T-helper 1 cell treated with Interleukin-12 subunit alpha and Interleukin-12 subunit beta and Interleukin-4 antibody, amounts not matched to agents 30 μg/mL and 1 μg/mL, for 36 hours (primary cell): Measurements from ENCODE around the gene HEYL.

Experiments
- H3K27ac Mint-ChIP-seq: one replicate; pipeline ENCODE4 v1.8.0; 2021; ENCODE audit warnings: mild to moderate bottlenecking, mixed read lengths
- H3K27me3 Mint-ChIP-seq: one replicate; pipeline ENCODE4 v1.8.0; 2021; ENCODE audit warnings: low read depth, mixed read lengths
- H3K36me3 Mint-ChIP-seq: one replicate; pipeline ENCODE4 v1.8.0; 2021; ENCODE audit warnings: low read depth, mixed read lengths
- H3K4me1 Mint-ChIP-seq: one replicate; pipeline ENCODE4 v1.8.0; 2021; ENCODE audit warnings: low read depth, mixed read lengths
- H3K4me3 Mint-ChIP-seq: one replicate; pipeline ENCODE4 v1.8.0; 2021; ENCODE audit warnings: mild to moderate bottlenecking, moderate library complexity, mixed read lengths
- H3K9me3 Mint-ChIP-seq: one replicate; pipeline ENCODE4 v1.8.0; 2021; ENCODE audit warnings: mixed read lengths

Gene HEYL

DNA sequence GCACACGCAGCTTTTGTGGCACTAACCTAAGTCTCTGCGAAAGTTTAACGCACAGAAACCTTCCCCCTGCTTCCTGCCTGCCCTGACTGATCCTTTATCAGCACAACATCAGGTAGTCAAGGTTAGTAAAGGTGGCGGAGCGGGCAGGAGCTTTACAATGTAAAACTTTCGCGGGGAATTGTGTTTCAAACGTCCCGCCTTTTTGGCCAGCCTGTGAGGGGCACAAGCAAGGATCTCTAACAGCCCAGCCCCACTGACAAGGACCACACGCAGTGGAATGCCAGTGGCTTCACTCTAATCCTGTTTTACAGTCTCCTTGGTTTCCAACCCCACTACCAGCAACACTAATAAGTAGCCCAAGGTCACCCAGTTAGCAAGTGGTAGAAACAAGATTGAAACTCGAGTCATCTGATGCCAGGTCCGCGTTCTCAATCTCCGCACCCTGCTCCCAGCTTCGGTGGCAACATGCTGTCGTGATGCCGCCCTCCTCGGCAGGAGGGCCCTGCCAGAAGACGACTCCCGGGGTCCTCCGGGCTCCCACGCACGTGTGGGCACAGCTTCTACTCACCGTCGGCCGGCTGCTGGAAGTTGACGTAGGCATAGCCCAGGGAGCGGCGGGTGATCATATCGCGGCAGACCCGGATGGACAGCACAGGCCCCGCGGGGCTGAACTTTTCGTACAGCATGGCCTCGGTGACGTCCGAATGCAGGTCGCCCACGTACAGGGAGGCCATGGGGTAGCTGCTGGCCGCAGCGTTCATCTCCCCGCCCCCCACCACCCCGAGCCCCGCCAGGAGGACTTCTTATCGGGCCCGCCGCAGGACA lies 64.0 kb downstream of the HEYL start:
- Mint-ChIP-seq H3K36me3 (peaks cover 33% of the 10 kb centered on the region), H3K27me3 (no peaks in the 10 kb centered on the region), H3K4me1 (peaks cover 31% of the 10 kb centered on the region), H3K27ac (peak overlapping the region; percentile 87), H3K4me3 (peak overlapping the region; percentile 86), H3K9me3 (no peaks in the 10 kb centered on the region)

DNA sequence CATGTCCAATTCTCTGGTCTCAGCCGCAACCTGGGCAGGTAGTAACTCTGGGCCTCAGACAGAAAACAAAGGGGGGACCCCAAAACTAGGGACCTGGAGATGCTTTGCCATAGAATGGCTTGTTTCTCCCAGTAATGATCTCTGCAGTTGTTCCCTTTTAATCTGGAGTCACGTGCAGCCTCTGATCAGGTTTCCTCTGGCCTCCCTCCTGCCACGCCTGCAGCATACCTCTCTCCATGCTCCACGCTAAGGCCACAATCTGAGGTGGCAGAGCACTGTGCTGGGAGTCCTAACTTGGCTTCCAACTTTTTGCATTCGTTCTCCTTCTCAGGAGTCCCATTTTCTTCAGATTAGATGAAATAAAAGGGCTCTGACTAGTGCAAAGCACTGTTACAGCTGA lies 64.8 kb downstream of the HEYL start:
- Mint-ChIP-seq H3K9me3 (no peaks in the 10 kb centered on the region), H3K4me1 (peaks cover 35% of the 10 kb centered on the region), H3K4me3 (peak overlapping the region; percentile 86), H3K27ac (peak overlapping the region; percentile 87), H3K27me3 (no peaks in the 10 kb centered on the region), H3K36me3 (peaks cover 39% of the 10 kb centered on the region)
